ENCODE measurements around the gene PRR20G.

- TF ChIP-seq CTCF (IDR thresholded peaks at IDR 0.05; ENCODE audit: poor library complexity, severe bottlenecking) (no peak), SMC3 (conservative IDR thresholded peaks at IDR 0.05; ENCODE audit: poor library complexity) (no peak)
These were observed 10.3 kb downstream of the PRR20G start for GRCh38 chr3:127277561-127277960.

Measured in neural cell (in vitro differentiated cells).